Cardiac septum (tissue), 1 donor: Measurements from ENCODE around the gene AGAP1. TPM values are rescaled to one million over a fixed set of nuclear protein-coding genes. Genes with fewer than 3 reads are reported as not detected.
"Not testable (repeated sequence)": the region's sequence is repeated elsewhere in the genome, so short reads cannot be mapped to it uniquely, and the experiment has no call there.

ENCODE experiments used
- DNase-seq: peaks from one replicate; pipeline ENCODE4 v3.0.0-alpha.2; 2020; ENCODE audit warnings: low spot score
- intact Hi-C: fragments of 100-400 bp; cut with DNase I; formaldehyde crosslinking; loops from one replicate; pipeline ENCODE4 v1.14.0; 2022
- total RNA-seq: library from RNA; stranded (reverse); fragmentation: NEBNext Ultra II Directional; extraction: Animal tissue kit (Norgen Biotek cat#: 25700); gene quantifications from one replicate; pipeline ENCODE4 v1.2.1, GENCODE V29; 2021
- donor health status: DM: no; HTN: no; CAD: no.

AGAP1 gene
- total RNA-seq, 1 donor from 2014 or later: 18.7 TPM

- intact Hi-C loops: no loop called here
- no peak for DNase-seq
These were observed 559.3 kb downstream of the AGAP1 start for GRCh38 chr2:236052926-236053821.

GRCh38 chr2:236054125-236054524 is 560.3 kb downstream of the AGAP1 start:
- intact Hi-C loops: no loop called here
- no peak for DNase-seq

GRCh38 chr2:236054621-236055305 is 560.9 kb downstream of the AGAP1 start:
- intact Hi-C loops: no loop called here
- no peak for DNase-seq

GRCh38 chr2:236055471-236055870 is 561.6 kb downstream of the AGAP1 start:
- DNase-seq: no peak
- intact Hi-C loops: no loop called here

- intact Hi-C loops: no loop called here
- no peak for DNase-seq
These were observed 562.3 kb downstream of the AGAP1 start for GRCh38 chr2:236056141-236056540.

GRCh38 chr2:236057375-236057774 is 563.5 kb downstream of the AGAP1 start:
- intact Hi-C loops: no loop called here
- DNase-seq: no peak

- intact Hi-C loops: no loop called here
- DNase-seq: no peak
These were observed 567.7 kb downstream of the AGAP1 start for GRCh38 chr2:236061497-236061896.

GRCh38 chr2:236061899-236062298 is 568.1 kb downstream of the AGAP1 start:
- intact Hi-C loops: no loop called here
- no peak for DNase-seq

GRCh38 chr2:236062806-236063205 is 569.0 kb downstream of the AGAP1 start:
- intact Hi-C loops, DNase-seq: not testable (repeated sequence)

GRCh38 chr2:236063994-236064393 is 570.2 kb downstream of the AGAP1 start:
- intact Hi-C loops: no loop called here
- no peak for DNase-seq

- no peak for DNase-seq
- intact Hi-C loops: no loop called here
These were observed 571.7 kb downstream of the AGAP1 start for GRCh38 chr2:236065314-236066160.

- intact Hi-C loops: no loop called here
These were observed 576.4 kb downstream of the AGAP1 start for GRCh38 chr2:236070236-236070635.

GRCh38 chr2:236073246-236073645 is 579.4 kb downstream of the AGAP1 start:
- intact Hi-C loops: no loop called here
- DNase-seq: no peak

More at GRCh38 chr2:236070236-236070635, 576.4 kb downstream of the AGAP1 start:
- DNase-seq: no peak

GRCh38 chr2:236073867-236074655 is 580.2 kb downstream of the AGAP1 start:
- DNase-seq: no peak
- intact Hi-C loops: no loop called here

- intact Hi-C loops: no loop called here
- no peak for DNase-seq
These were observed 582.0 kb downstream of the AGAP1 start for GRCh38 chr2:236075802-236076201.

- intact Hi-C loops: no loop called here
- DNase-seq: no peak
These were observed 584.7 kb downstream of the AGAP1 start for GRCh38 chr2:236078297-236079255.

GRCh38 chr2:236080412-236080811 is 586.6 kb downstream of the AGAP1 start:
- intact Hi-C loops: no loop called here
- no peak for DNase-seq

GRCh38 chr2:236081171-236081570 is 587.3 kb downstream of the AGAP1 start:
- intact Hi-C loops: no loop called here
- no peak for DNase-seq
